Activated CD4-positive, alpha-beta T cell treated with anti-CD3 and anti-CD28 coated beads for 24 hours (primary cell): ENCODE measurements around the gene AHSP.
"Not testable (repeated sequence)": the region's sequence is repeated elsewhere in the genome, so short reads cannot be mapped to it uniquely, and the experiment has no call there.

ENCODE experiments used
- DNase-seq, 2 donors: peaks; one replicate each; pipeline ENCODE4 v3.0.0-alpha.2; 2020; ENCODE audit warnings: low read depth in 2 of 2

The AHSP gene

DNA sequence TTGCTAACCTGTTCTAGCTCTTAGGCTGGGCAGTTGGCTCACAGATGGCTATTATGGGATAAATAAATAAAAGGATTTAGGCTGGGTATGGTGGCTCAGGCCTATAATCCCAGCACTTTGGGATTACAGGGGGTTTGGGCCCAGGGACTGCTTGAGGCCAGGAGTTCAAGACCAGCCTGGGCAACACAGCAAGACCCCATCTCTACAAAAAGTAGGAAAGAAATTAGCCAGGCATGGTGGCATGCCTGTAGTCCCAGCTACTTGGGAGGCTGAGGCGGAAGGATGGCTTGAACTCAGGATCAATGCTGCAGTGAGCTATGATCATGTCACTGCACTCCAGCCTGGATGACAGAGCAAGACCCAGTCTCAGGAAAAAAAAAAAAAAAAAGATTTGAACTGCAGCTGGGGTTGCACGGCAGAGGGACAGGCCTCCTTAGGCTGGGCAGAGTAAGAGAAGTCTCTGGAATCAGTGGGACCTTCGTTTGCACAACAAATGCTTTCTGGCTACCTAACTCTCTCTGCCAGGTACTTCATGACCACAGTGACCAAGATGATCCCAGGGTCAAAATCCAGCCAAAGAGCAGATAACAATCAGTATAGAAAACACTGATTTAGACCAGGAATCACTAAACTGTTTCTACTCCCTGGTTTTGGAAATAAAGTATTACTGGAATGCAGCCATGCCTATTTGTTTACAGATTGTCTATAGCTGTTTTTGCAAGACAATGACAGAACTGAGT is 26.3 kb upstream of the AHSP start:
- no peak for DNase-seq

DNA sequence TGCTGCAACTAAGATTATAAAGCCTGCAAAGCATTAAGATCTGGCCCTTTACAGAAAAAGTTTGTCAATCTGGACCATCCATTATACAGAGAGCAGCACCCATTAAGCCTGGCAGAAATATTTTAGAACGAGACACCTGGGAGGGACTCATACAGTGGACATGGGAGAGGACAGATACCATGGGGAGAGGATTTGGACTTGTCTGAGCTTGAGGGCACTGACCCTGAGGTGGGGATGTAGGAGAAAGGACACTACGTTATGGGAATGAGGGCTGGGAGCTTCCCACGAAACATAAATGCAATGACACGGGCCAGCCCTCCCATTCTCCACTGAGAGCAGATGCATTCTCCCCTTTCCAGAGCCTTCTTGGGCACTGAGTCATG is 25.7 kb upstream of the AHSP start:
- DNase-seq: no peak

DNA sequence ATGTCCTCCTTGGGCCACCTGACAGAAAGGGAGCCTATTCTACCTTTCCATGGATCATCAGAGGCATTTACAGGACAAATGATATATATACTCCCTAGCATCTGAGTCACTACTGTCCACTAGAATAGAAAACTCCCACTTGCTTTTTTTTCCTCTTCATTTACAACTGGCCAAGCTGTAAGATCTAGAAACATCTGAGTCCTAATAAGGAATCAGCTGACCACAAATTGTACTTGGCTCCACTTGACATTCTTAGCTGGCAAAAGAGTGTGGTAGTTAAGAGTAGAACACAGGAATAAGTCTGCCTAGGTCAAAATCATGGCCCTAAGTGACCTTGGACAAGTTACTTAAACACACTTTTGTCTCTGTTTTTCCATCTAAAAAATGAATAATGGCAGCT is 24.7 kb upstream of the AHSP start:
- no peak for DNase-seq

DNA sequence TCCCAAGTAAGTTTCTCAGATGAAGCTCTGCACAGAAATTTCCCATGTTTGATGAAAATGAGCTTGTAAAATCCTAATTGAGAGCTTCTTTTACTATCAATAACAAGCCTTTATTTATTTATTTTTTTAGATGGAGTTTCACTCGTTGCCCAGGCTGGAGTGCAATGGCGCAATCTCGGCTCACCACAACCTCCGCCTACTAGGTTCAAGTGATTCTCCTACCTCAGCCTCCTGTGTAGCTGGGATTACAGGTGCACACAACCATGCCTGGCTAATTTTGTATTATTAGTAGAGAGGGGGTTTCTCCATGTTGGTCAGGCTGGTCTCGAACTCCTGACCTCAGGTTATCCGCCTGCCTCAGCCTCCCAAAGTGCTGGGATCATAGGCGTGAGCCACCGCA is 24.1 kb upstream of the AHSP start:
- not testable (repeated sequence) for DNase-seq

DNA sequence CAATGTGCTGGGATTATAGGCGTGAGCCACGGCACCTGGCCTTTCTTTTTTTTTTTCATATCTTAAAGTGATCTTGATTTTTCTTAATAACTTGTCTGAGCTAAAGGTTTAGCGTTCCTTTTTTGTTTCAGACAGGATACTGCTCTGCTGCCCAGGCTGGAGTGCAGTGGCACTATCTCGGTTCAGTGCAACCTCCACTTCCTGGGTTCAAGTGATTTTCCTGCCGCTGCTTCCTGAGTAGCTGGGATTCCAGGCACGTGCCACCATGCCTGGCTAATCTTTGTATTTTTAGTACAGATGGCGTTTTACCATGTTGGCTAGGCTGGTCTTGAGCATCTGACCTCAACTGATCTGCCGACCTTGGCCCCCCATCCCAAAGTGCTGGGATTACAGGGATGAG is 23.5 kb upstream of the AHSP start:
- no peak for DNase-seq

DNA sequence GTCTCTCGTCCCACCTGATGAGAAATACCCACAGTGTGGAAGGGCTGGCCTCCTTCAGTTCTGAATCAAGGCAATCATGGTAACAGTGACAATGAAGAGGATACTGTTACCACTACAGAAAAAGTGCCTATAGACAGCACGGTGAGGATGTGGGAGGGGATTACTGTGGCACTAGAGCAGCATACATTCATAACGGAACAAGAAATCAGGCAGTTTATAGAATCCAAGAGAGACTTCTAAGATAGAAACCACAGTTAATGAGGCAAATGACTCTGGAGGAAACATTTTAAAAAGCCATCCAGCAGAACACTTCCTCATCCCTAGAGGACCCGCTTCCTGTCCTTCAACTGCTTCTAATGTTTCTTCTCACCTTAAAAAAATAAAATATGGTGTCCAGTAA is 22.2 kb upstream of the AHSP start:
- no peak for DNase-seq

DNA sequence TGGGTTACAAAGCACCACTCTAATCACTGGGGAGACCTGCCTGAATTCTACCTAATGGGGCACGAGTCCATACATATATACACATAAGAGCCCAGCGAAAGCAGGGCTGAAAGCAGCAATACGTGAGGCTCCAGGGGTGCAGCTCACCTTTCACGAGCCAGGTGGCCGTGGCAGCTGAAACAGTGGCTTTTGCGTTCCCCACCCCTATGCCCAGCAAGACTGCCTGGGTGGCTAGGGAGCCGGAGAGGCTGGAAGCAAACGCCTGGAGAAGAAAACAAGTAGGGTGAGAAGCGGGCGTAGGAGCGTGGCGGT is 20.1 kb upstream of the AHSP start:
- DNase-seq: no peak

DNA sequence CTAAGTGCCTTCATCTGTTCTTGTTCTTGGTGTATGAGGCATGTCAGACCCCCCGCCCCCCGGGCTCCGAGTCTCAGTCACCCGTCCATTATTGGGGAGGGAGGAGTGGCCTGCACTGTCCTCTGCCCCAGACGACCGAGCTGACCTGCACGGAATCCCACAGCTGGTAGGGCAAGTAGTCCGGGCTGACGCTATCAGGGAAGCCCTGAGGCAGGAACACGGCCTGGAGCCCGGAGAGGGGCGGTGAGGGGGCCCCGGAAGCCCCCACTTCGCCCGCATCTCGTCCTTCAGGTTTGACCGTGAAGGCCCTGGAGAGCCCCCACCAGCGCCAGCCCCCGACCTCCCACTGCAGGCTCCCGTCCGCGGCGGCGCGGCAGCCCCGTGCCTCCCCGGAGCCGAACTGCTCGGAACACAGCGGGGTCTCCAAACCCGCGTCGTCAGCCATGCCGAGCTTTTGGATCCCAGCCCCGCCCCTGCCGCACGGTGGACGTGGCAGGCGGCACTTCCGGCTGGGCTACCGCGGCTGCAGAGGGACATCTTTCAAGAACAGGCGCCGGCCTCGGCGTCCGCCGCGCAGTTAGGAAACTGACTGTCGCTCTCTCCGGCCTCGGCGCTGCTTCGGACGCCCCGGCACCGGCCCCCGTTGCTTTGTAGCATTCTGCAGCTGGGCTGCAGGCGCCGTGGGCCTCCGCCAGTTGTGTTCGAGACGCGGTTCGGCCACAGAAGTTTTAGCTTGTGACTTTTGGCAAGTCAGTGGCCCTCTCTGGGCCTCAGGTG is 19.6 kb upstream of the AHSP start, which contains the start of gene RUSF1:
RUSF1 (minus strand) TSS at position 463 of the 777 bp plus-strand sequence; CDS start at position 445, 18 bp downstream.
- peak; percentile 76 to 77 for DNase-seq

DNA sequence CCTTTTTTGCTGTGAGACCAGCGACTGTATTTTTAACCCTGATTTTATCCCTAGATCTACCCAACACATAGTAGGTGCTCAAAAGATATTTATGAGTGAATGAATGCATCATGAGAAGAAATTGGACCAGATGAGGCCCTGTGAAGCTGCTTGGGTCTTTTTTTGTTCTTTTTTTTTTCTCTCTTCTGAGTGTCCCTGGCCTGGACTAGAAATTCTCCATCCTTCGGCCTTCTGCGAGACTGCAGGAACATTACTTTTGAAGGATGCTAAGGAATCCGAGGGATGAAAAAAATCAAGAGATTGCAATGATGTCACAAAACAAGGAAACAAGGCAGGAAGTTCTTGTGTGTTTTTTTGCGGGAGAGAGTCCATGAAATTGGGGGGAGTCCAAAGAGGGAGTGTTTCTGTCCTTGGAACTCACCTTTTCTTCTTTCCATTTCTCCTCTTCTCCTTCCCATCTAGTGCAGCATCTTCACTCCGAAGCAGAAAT is 18.9 kb upstream of the AHSP start:
- DNase-seq: no peak

DNA sequence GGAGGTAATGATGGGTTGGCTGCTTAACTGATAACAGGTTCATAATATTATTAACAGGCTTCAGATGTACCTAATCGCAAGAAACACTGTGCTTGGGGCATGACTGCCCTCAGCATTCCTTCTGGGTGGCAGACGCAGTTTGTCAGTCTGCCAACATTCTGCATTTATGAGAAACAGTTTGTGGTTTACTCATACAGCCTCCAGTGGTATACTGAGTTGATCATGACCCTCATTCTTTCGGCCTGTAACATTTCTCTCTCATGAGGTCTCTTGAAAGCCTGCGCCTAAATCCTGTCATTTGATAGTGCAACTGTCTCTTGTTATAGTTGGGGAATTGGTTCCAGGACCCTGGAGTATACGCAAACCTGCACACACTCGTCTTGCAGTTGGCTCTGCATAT is 14.6 kb upstream of the AHSP start:
- no peak for DNase-seq

DNA sequence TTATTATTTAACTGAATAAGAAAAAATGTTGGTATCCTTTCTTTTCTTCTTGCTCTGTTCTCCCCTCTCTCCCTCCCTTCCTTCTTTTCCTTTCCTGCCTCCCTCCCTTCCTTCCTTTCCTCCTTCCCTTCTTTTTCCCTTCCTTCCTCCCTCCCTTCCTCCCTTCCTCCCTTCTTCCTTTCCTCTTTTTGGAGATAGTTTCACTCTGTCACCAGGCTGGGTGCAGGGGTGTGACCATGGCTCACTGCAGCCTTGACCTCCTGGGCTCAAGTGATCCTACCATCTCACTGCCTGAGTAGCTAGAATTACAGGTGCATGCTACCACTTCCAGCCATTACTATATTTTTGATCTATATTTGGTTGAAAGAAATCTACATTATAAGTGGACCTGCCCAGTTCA is 13.8 kb upstream of the AHSP start:
- no peak for DNase-seq

DNA sequence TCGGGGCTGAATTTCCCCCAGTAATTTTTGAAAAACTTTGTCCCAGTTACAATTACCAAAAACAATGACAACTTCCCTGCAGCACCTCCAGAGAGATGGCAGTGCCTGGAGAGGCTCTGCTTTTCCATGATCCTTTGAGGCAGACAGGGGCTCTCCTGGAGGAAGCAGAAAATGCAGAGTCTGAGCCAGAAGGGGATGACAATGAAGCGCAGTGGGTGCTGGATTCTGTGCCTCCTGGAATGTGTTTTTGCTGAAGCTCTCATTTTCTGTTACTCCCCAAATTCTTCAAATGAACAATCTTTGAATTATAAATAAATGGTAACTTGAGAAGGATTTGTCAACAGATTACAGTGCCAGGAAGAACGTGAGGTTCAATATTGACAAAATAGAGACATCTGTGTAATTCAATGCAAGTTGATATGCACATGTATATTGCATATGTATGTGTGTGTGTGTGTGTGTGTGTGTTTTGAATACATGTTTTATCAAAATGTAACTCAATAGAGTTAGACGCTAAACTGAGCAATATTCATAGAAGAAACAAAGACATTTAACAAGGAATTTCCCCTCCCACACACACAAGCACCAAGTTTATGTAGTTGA is 9.8 kb upstream of the AHSP start:
- no peak for DNase-seq

DNA sequence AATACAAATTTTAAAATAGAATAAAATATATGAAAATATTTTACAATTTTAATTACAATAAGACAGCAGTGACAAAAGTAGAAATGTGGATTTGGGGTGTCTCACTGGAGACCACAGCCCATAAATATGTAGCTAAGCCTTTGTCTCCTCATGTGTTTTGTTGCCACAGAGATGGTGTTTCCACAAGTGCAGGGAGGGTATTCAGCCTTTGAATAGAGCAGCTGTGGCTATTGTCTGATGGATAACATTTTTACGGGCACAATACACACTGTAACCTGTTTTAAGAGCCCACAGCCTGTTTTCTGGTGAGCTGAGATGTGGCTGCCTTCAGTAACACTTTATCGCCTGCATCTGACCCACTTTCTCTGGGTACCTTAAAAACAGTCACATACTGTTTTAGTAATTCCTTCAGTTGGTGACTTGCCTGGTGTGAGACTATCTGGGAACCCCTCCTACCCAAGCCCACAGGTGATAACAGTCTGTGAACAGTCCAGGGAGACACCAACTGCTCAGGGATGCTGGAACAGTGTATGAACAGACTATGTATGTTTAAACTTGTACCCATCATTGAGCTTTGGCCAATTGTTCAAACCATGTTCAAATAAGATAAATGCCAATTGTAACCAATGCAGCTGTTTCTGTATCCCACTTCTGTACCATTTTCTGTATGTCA is 7.8 kb upstream of the AHSP start:
- DNase-seq: no peak

DNA sequence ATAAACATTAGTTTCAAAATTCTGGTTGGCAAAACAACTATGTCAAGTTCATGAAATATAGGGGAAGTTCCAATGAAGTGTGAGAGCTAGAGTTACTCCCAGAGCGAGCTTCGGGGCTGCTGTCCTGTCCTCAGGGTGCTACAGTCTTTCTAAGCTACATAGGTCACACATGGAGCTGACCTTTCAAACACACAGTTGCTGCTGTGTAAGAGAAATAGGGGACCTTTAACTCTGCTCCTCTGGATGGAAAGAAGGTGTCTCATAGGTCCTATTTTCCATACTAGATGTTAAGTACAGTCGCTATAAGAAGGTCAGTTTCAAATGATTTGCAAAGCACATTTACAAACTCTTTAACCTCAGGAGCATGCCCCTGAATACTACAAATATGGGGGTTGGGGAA is 6.3 kb upstream of the AHSP start:
- no peak for DNase-seq

DNA sequence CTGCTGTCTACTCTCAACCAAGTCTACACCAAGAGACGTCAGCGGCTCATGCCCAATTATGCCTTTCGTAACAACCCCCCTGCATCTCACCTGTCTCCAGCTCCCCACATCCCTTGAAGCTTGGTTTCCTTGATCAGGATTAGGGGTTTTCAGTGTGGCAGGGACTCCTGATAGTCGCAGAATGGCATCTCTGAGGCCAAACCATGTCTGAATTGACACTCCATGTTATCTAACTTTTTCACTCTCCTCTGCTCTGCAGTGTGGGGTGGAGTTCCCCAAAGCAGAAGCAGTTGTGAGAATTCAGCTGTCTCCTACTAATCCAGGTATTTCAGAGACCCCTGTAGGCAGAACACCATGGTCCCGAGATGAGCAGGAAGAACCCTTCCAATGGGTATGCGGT is 5.6 kb upstream of the AHSP start:
- no peak for DNase-seq

DNA sequence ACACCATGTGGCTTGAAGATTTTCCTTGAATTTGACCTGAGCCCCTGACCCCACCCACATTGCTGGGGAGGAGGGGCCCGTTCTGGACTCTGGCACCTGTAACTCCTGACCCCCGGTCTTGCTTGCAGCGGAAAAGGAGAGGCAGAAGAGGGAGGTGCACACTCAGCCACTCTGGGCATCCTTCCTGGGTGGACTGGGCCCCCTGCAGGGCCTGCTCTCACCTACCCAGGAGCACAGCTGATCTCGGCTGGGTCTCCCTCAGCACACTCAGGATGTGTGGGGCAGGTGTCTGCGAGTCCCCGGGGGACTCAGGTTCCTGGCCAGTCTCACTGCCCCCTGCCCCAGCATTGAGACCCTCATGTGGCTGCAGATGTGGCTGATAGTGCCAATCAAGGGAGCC is 3.9 kb upstream of the AHSP start:
- DNase-seq: not testable (repeated sequence)

DNA sequence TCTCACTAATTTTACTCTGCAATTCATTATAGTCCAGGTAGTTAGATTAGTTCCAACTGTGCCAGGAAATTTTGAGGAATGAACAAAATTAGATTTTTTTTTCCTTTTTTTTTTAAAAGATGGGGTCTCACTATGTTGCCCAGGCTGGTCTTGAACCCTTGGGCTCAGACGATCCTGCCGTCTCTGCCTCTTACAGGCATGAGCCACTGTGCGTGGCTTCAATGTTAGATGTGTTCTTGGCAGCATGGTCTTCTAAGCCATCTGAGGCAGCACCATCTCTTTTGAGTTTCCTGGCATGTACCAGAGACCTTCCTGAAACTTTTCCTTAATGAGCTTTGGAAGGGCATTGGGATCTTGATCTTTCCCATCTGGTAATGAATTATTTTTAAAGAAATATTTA is 2.6 kb upstream of the AHSP start:
- no peak for DNase-seq

DNA sequence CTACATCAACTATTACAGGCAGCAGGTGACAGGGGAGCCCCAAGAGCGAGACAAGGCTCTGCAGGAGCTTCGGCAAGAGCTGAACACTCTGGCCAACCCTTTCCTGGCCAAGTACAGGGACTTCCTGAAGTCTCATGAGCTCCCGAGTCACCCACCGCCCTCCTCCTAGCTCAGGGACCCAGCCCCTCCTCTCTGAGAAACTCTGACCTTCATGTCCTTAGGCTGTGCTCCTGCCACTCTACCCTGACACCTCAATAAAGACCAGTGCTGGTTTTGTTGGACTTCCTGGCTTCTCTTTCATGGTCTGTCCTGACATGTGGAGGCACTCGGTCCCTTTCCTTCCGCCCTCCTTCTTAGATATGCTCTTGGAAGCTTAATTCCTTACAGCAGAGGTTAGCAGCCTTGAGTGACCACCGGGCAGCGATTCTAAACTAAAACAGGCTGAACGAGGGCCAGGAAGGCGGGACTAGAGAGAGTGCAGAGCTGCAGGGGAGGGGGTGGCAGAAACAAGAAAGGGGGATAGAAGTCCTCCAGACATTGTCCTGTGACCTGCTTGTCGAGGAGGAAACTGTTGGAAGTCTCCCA is 915 bp downstream of the AHSP start:
- DNase-seq: no peak

DNA sequence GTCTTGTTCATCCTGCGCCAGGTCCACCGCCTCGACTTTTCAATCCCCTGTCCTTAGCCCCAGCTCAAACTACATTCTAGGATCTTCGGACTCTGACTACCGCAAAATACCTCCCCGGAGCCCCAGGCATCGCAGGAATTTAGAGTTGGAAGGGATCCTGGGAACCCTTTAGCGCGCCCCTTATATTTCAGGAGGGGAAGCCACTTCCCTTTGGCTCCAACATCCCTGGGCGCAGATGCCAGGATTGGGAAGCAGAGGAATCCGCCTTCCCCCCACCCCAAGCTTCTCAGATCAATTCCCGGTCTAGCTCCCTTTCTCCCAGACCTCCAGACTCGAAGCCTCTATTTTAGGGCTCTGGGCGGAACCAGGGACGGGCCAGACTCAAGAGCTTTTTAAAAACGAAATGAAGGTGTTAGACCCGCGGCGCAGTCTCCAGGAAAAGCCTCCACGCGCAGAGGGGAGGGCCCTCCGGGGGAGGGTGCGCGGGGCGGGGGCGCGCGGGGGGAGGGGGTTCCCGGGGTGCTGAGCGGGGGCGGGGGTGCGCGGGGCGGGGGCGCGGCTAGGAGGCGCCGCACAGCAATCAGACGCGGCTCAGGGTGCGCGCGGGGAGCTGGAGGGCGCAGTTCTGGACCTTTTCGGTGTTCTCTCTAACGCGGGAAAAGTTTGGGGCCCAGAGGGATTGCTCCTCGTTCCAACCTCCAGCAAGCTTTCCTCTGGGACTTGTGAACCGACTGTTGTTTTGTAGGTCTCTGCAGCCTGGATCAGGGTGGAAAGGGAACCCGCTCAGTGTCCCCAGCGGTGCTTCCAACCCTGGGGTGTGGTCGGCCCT is 1.6 kb downstream of the AHSP start:
- DNase-seq: no peak

DNA sequence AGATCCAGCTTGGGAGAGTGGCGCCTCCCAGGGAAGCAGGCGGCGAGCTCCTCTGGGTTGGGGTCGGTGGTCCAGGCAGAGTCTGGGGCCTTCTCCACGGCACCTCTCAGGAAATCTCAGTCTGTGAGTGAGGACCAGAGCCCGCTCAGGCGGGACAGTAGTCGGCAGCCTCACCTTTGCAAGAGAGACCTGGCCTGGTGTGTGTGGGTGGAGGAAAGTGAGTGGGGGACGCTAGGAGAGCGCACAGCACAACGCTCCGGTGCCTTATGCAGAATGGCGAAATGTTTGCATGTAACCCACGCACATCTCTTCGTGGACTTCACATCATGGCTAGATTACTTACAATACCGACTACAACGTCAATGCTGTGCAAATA is 2.2 kb downstream of the AHSP start:
- DNase-seq: no peak

DNA sequence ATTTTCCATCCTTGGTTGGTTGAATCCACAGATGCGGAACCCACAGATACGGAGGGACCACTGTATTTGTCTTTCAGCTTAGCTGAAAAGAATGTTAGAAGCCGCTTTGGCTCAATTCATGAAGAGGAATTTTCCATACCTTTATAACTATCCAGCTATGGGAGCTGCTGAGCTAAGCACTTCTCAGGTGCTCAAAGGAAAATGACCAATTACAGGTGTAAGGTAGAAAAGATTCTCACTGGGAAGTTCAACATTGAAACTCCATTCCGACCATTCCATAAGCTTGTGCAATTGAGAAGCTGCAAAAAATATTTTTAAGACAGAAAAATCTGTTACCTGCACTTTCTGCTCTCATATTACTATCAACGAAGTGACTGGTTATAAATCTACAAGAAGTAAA is 2.7 kb downstream of the AHSP start:
- DNase-seq: no peak
